Measurements from ENCODE around the gene TPRA1. TPM values are rescaled to one million over a fixed set of nuclear protein-coding genes. Genes with fewer than 3 reads are reported as not detected.

TPRA1 gene
- total and polyA plus RNA-seq, 3 donors from 2014 or later: 32.6 to 59.3 (median 55.7) TPM

DNA sequence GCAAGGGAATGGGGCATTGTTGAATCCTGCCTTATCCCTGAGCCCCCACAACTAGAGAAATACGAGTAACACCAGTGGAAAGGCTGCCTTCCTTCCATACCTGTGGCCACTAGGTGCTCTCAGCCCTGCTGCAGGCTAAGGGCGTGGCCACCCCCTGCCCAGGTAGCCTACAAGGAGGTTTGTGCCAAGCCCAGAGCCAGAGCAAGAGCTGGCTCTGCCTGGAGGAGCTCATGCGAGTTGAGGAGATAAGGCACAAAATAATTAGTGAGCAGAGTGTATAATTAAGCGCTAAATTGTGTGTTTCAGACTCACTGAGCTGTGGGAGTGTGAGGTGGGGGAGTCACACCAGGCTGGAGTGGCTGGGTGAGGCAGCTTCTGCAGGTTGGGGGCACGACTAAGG, 49.2 kb downstream of the TPRA1 start:
- H3K4me3 ChIP-seq: no peak overlapping the region
- WGBS, 2 donors: 73 to 86% methylated on average over 3 to 5 of the region's 5 CpGs

DNA sequence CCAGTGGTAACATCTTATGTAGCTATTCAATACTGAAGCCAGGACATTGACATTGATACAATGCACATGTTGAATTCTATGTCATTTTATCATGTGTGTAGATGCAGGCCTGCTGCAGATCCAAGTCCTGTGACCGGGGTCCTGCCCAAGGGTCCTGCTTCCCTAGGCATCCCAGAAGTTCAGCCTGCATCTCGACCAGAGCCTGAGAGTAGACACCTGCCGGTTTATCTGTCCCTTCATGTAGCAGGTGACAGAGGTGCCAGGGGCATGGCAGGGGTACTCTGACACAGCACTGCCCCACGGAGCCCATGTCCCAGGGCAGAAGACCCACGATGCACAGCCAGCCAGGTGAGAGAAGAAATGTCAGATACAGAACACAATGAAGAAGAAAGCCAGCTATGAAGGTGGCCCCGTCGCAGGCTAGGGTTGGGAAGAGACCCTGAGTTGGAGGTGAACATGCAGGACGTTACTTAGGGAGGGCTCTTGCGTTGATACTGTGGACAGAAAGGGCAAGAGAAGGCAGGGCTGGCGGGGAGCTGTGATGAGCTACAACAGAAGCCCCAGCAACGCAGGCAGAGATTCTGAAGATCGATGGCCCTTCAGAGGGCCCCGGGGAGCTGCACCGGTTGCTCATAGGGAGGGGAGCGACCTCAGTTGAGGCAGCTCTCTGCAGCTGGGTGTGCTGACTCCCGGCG, 51.0 kb downstream of the TPRA1 start:
- intact Hi-C loops (cut with DNase I; ENCODE audit: low total_unique reads): loop anchor here (10.0 kb wide), 2 partner anchors 545 to 865 kb away; no protein-coding TSS in a partner anchor
- WGBS, 2 donors: 81 to 83% methylated on average over 16 to 17 of the region's 17 CpGs
- no peak for DNase-seq
- H3K27ac ChIP-seq: no peak overlapping the region
- H3K4me1 ChIP-seq: peaks cover 3% of the 10 kb centered on the region
- H3K36me3 ChIP-seq (ENCODE audit: low read depth, missing control alignments): no peaks in the 10 kb centered on the region
- H3K27me3 ChIP-seq: no peaks in the 10 kb centered on the region
- TF ChIP-seq POLR2A (IDR thresholded peaks at IDR 0.05): no peak
- TF ChIP-seq, protein P1, sequence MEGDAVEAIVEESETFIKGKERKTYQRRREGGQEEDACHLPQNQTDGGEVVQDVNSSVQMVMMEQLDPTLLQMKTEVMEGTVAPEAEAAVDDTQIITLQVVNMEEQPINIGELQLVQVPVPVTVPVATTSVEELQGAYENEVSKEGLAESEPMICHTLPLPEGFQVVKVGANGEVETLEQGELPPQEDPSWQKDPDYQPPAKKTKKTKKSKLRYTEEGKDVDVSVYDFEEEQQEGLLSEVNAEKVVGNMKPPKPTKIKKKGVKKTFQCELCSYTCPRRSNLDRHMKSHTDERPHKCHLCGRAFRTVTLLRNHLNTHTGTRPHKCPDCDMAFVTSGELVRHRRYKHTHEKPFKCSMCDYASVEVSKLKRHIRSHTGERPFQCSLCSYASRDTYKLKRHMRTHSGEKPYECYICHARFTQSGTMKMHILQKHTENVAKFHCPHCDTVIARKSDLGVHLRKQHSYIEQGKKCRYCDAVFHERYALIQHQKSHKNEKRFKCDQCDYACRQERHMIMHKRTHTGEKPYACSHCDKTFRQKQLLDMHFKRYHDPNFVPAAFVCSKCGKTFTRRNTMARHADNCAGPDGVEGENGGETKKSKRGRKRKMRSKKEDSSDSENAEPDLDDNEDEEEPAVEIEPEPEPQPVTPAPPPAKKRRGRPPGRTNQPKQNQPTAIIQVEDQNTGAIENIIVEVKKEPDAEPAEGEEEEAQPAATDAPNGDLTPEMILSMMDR (IDR thresholded peaks at IDR 0.05): no peak
- H3K9me3 ChIP-seq: no peaks in the 10 kb centered on the region
- no peak overlapping the region for H3K4me3 ChIP-seq

More for the DNA sequence above, 49.2 kb downstream of the TPRA1 start:
- Histone ChIP-seq H3K27me3 (no peaks in the 10 kb centered on the region), H3K4me1 (peaks cover 2% of the 10 kb centered on the region), H3K36me3 (ENCODE audit: low read depth, missing control alignments) (no peaks in the 10 kb centered on the region), H3K9me3 (no peaks in the 10 kb centered on the region), H3K27ac (no peak overlapping the region)
- TF ChIP-seq POLR2A (IDR thresholded peaks at IDR 0.05): no peak
- TF ChIP-seq, protein P1 (IDR thresholded peaks at IDR 0.05): no peak
- intact Hi-C loops (cut with DNase I; ENCODE audit: low total_unique reads): loop anchor here (10.0 kb wide), 2 partner anchors 547 to 867 kb away; no protein-coding TSS in a partner anchor
- DNase-seq: no peak

DNA sequence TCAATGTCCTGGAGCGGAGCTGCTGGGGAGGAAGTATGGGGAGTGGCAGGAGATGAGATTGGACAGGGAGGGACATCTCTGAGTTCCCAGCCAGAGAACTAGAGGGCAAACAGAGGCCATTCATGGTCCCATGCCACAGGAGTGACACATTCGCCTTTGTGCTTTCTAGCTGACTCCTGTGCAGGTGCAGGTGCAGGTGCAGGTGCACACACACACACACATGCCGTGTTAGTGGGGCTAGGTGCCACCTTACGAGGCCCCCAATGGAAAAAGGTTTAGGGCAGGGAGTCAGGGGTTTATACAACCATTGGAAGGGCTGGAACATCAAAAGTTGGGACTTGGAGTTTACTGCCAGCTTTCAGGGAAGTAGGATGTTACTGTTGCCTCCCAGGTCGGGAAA, 52.0 kb downstream of the TPRA1 start:
- Histone ChIP-seq H3K36me3 (ENCODE audit: low read depth, missing control alignments) (no peaks in the 10 kb centered on the region), H3K27ac (no peak overlapping the region), H3K4me1 (peaks cover 3% of the 10 kb centered on the region), H3K27me3 (no peaks in the 10 kb centered on the region), H3K4me3 (no peak overlapping the region), H3K9me3 (no peaks in the 10 kb centered on the region)
- DNase-seq: no peak
- TF ChIP-seq, protein P1 (IDR thresholded peaks at IDR 0.05): no peak
- TF ChIP-seq POLR2A (IDR thresholded peaks at IDR 0.05): no peak
- intact Hi-C loops (cut with DNase I; ENCODE audit: low total_unique reads): no loop called here
- WGBS, 2 donors: 67 to 74% methylated on average over 5 of the region's 5 CpGs

DNA sequence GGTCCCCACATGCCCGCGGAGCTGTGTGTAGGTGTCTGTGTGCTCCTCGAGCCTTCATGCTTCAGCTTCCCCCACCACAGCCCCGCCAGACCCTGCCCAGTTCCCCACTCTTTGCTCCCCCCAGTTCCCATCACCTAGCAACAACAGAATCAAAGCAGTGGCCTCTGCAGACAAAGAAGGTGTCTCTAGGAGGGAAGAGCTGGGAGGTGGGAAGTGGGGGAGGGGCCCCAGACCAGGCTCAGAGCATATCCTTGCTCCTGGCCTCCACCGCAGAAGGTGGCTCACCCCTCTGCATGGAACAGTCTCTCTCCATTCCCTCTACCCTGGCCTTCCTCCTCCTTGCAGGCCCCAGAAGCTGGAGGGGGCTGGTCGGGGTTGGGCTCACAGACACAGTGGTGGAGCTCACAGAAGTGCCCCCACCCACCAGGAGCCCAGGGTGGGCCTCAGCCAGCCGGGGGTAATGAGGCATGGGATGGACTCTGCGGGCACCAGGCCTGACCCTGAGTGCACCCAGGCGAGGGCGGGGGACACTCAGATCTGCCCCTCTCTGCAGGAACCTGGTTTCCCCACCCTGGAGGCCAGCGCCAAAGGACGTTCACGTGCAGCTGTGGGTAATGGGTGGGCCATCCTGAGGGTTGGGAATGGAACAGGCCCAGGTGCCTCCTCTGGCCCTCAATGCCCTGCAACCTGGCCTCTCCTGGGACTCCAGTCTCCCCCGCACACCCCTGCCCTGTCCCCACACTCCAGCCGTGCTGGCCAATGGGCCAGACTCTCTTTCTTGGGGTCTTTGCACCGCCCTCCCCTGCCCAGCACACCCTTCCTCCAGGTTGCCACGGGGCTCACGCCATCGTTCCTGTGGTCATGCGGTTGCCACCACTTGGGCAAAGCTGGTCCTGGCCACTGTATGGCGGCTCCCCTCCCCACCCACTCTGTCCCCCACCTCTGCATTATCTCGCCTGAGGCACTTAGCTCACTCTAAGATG, 53.4 kb downstream of the TPRA1 start:
- intact Hi-C loops (cut with DNase I; ENCODE audit: low total_unique reads): no loop called here
- DNase-seq: no peak

More for the DNA sequence above, 53.4 kb downstream of the TPRA1 start:
- Histone ChIP-seq H3K36me3 (ENCODE audit: low read depth, missing control alignments) (no peaks in the 10 kb centered on the region), H3K27me3 (no peaks in the 10 kb centered on the region), H3K27ac (no peak overlapping the region), H3K4me3 (no peak overlapping the region), H3K9me3 (no peaks in the 10 kb centered on the region), H3K4me1 (peaks cover 3% of the 10 kb centered on the region)
- TF ChIP-seq POLR2A (IDR thresholded peaks at IDR 0.05): no peak
- TF ChIP-seq, protein P1 (IDR thresholded peaks at IDR 0.05): no peak
- WGBS, 2 donors: 85 to 91% methylated on average over 14 to 22 of the region's 22 CpGs

All from testis (tissue), 3 donors.